Measurements from ENCODE around the gene CERK. TPM values are rescaled to one million over a fixed set of nuclear protein-coding genes. Genes with fewer than 3 reads are reported as not detected.

CERK gene
- total and polyA plus RNA-seq, 7 donors: 13.0 to 38.1 (median 26.9) TPM

DNA sequence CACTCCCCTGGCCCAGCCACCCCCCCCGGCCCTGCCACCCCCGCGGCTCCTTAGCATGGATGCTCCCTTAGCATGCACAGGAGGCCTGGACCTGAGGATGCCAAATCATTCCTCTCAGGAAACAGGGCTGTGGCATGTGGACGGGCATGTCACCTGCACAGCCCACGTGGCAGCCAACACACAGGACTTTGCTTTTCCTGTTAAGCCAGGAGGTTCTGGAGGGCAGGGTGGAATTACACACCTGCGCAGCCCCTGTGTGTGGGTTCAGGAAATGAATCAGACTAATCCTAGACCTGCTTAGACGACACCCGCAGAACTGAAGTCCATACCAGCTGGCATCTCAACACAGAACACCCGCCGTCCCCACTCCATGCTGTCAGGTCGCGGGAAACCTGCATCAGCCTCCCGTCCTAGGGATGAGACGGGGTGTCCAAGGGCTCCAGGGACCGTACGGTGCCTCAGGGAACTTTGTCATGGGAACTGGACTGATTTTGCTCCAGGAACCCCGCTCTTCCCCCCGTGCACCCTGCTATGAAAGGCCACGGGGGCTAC lies 10.2 kb downstream of the CERK start:
- Histone ChIP-seq H3K36me3 (ENCODE audit: insufficient read depth in 1 of 2, low read depth in 1 of 2) (peaks cover 0 to 17% of the 10 kb centered on the region in 2 donors), H3K27ac (no peak overlapping the region), H3K4me3 (no peak overlapping the region), H3K9me3 (no peaks in the 10 kb centered on the region), H3K4me1 (peaks cover 45% of the 10 kb centered on the region), H3K27me3 (ENCODE audit: insufficient read depth in 3 of 3, low read length in 2 of 3) (no peaks in the 10 kb centered on the region)
- DNase-seq (no peak), ATAC-seq (no peak)
- TF ChIP-seq, protein P1, sequence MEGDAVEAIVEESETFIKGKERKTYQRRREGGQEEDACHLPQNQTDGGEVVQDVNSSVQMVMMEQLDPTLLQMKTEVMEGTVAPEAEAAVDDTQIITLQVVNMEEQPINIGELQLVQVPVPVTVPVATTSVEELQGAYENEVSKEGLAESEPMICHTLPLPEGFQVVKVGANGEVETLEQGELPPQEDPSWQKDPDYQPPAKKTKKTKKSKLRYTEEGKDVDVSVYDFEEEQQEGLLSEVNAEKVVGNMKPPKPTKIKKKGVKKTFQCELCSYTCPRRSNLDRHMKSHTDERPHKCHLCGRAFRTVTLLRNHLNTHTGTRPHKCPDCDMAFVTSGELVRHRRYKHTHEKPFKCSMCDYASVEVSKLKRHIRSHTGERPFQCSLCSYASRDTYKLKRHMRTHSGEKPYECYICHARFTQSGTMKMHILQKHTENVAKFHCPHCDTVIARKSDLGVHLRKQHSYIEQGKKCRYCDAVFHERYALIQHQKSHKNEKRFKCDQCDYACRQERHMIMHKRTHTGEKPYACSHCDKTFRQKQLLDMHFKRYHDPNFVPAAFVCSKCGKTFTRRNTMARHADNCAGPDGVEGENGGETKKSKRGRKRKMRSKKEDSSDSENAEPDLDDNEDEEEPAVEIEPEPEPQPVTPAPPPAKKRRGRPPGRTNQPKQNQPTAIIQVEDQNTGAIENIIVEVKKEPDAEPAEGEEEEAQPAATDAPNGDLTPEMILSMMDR (IDR thresholded peaks at IDR 0.05): no peak
- 87 to 90% (median 89%) methylated on average over 19 of the region's 19 CpGs for WGBS, 3 donors
- intact Hi-C loops (cut with DNase I): no loop called here

DNA sequence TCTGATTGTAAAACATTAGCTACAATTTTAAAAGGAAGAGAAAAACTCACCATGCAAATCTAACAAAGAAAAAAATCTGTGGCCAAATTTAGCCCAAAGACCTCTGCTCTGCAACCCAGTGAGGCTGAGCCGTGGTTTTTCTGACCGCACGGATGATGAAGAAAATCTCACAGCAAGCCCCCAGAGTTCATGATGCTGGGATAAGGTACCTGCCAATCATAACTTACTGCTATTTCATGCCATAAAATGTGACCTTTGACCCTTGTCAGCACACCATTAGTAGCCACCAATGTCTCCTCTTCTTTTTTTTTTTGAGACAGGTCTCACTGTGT lies 11.1 kb downstream of the CERK start:
- TF ChIP-seq, protein P1 (IDR thresholded peaks at IDR 0.05): no peak
- DNase-seq (no peak), ATAC-seq (no peak)
- Histone ChIP-seq H3K27me3 (ENCODE audit: insufficient read depth in 3 of 3, low read length in 2 of 3) (no peaks in the 10 kb centered on the region), H3K4me1 (peaks cover 39% of the 10 kb centered on the region), H3K27ac (no peak overlapping the region), H3K4me3 (no peak overlapping the region), H3K36me3 (ENCODE audit: insufficient read depth in 1 of 2, low read depth in 1 of 2) (peaks cover 0 to 17% of the 10 kb centered on the region in 2 donors), H3K9me3 (no peaks in the 10 kb centered on the region)
- WGBS, 3 donors: 90 to 99% (median 97%) methylated on average over 3 of the region's 3 CpGs
- intact Hi-C loops (cut with DNase I): no loop called here

DNA sequence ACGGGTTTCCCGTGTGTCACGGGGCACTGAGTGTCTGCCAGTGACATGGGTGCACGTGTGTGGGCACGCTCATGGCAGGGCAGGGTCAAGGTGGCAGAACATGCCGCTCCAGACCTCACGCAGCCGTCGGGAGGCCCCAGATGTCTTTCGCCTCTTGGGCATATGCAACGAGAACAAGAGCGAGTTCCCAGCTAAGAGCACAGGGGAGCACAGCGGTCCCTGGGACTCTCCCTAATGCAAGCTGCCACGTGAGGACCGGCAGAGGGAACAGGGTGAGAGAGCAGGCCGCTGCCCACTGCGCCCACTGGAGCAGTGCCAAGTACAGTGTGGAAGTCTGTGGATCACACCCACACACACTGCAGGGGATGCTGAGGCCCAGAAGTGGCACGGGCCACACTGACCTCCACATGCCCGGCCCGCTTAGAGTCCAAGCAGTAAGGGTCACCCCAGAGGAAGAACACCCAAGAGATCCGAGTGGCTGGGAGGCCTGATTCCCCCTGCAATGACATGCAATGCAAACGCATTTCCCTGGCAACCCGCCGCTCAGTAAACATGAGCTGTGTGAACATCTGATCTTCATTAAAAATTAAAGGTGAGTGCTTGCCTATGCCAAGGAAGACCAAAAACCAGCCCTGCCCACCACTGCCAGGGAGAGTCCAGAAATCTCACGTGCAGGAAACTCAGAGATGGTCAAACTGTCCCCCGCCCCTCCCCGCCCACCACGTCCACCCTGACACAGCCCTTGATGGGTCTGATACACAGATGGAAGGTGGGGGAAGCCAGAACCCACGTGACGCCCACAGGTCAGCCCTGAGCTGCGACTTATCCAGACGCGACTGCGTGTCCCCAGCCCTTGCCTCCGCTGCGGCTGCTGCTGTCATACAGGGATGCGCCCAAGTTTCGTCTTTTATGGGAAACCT lies 11.7 kb downstream of the CERK start:
- no peaks in the 10 kb centered on the region for H3K9me3 ChIP-seq
- no peak overlapping the region for H3K4me3 ChIP-seq
- no peaks in the 10 kb centered on the region for H3K27me3 ChIP-seq (ENCODE audit: insufficient read depth in 3 of 3, low read length in 2 of 3)
- ATAC-seq (peak in 3 of 4 donors; percentile 16 to 32 (median 24)), DNase-seq (no peak)
- intact Hi-C loops (cut with DNase I): no loop called here
- H3K27ac ChIP-seq: no peak overlapping the region
- whole genome bisulfite sequencing, 3 donors: 68 to 78% (median 69%) methylated on average over 38 of the region's 38 CpGs
- TF ChIP-seq, protein P1 (IDR thresholded peaks at IDR 0.05): no peak
- H3K4me1 ChIP-seq: peaks cover 35% of the 10 kb centered on the region
- H3K36me3 ChIP-seq (ENCODE audit: insufficient read depth in 1 of 2, low read depth in 1 of 2): peaks cover 0 to 17% of the 10 kb centered on the region in 2 donors

DNA sequence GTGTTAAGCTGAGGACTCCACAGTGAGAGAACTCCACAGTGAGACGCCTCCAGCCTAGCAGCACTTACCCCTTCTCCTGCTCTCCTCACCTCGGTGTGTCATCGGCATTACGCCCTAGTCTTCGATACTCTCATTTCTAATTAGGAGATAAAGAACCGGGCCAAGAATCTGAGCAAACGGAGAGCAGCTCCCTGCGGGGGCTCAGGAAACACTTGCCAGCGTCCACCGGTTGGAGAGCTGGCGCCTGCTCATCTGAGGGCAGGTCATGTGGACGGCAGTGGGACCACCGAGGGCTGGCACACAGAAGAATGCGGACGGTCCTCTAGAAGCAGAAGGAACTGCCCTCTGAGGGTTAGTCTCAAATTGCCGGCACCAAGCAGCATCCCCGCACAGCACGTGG lies 13.0 kb downstream of the CERK start:
- Histone ChIP-seq H3K9me3 (no peaks in the 10 kb centered on the region), H3K4me1 (peaks cover 22% of the 10 kb centered on the region), H3K27ac (no peak overlapping the region), H3K36me3 (ENCODE audit: insufficient read depth in 1 of 2, low read depth in 1 of 2) (peaks cover 0 to 25% of the 10 kb centered on the region in 2 donors), H3K4me3 (no peak overlapping the region), H3K27me3 (ENCODE audit: insufficient read depth in 3 of 3, low read length in 2 of 3) (no peaks in the 10 kb centered on the region)
- ATAC-seq: no peak
- TF ChIP-seq, protein P1 (IDR thresholded peaks at IDR 0.05): no peak
- intact Hi-C loops (cut with DNase I): no loop called here
- 87 to 88% (median 87%) methylated on average over 18 of the region's 18 CpGs for WGBS, 3 donors
- DNase-seq: no peak

Data from psoas muscle (tissue), 8 donors.